B cell (primary cell): ENCODE data around the gene OR10J1.

Source experiments
- EZH2 ChIP-seq: IDR thresholded peaks from 2 replicates; pipeline ENCODE4 v1.6.1; 2012; ENCODE audit warnings: borderline replicate concordance, low read depth, mild to moderate bottlenecking, moderate library complexity, low read length; ENCODE audit not compliant: insufficient read depth, poor library complexity, severe bottlenecking
- TF ChIP-seq, protein P1 (sequence below): fragments of 200-600 bp; IDR thresholded peaks from one replicate; pipeline ENCODE4 v1.8.0; 2022; ENCODE audit warnings: antibody characterized with exemption, mild to moderate bottlenecking

GRCh38 chr1:159428536-159428935 lies 11.0 kb upstream of the OR10J1 start:
- TF ChIP-seq, protein P1, sequence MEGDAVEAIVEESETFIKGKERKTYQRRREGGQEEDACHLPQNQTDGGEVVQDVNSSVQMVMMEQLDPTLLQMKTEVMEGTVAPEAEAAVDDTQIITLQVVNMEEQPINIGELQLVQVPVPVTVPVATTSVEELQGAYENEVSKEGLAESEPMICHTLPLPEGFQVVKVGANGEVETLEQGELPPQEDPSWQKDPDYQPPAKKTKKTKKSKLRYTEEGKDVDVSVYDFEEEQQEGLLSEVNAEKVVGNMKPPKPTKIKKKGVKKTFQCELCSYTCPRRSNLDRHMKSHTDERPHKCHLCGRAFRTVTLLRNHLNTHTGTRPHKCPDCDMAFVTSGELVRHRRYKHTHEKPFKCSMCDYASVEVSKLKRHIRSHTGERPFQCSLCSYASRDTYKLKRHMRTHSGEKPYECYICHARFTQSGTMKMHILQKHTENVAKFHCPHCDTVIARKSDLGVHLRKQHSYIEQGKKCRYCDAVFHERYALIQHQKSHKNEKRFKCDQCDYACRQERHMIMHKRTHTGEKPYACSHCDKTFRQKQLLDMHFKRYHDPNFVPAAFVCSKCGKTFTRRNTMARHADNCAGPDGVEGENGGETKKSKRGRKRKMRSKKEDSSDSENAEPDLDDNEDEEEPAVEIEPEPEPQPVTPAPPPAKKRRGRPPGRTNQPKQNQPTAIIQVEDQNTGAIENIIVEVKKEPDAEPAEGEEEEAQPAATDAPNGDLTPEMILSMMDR, result no peak
- TF ChIP-seq EZH2, result no peak
